ENCODE measurements around the gene TRIM16.
"Not testable (repeated sequence)": the region's sequence is repeated elsewhere in the genome, so short reads cannot be mapped to it uniquely, and the experiment has no call there.

- not testable (repeated sequence) for TF ChIP-seq CTCF (conservative IDR thresholded peaks at IDR 0.05; ENCODE audit: low read depth in 2 of 2); EZH2 (IDR thresholded peaks at IDR 0.05; ENCODE audit: low read depth, unreplicated experiment); POLR2AphosphoS5 (IDR thresholded peaks at IDR 0.05; ENCODE audit: low read depth); STAT1 (IDR thresholded peaks at IDR 0.05; ENCODE audit: unreplicated experiment); EZH2phosphoT487 (IDR thresholded peaks at IDR 0.05; ENCODE audit: unreplicated experiment); ZNF331 (CRISPR knock-in tag; IDR thresholded peaks at IDR 0.05; ENCODE audit: low read depth); ZNF114 (CRISPR knock-in tag; IDR thresholded peaks at IDR 0.05); REST (IDR thresholded peaks at IDR 0.05; ENCODE audit: unreplicated experiment); JUNB (IDR thresholded peaks at IDR 0.05; ENCODE audit: unreplicated experiment)
Measured at GRCh38 chr17:15616828-15617227, 67.3 kb downstream of the TRIM16 start.

Data from GM23338 (cell line).